Cerebellar nuclear complex (tissue), 1 donor: Measurements from ENCODE around the gene PIP5K1C.

Source experiments
- DNase-seq, 2 experiments: peaks; one replicate each; lab custom pipeline; 2025; lab: John Stamatoyannopoulos, UW

PIP5K1C gene

DNA sequence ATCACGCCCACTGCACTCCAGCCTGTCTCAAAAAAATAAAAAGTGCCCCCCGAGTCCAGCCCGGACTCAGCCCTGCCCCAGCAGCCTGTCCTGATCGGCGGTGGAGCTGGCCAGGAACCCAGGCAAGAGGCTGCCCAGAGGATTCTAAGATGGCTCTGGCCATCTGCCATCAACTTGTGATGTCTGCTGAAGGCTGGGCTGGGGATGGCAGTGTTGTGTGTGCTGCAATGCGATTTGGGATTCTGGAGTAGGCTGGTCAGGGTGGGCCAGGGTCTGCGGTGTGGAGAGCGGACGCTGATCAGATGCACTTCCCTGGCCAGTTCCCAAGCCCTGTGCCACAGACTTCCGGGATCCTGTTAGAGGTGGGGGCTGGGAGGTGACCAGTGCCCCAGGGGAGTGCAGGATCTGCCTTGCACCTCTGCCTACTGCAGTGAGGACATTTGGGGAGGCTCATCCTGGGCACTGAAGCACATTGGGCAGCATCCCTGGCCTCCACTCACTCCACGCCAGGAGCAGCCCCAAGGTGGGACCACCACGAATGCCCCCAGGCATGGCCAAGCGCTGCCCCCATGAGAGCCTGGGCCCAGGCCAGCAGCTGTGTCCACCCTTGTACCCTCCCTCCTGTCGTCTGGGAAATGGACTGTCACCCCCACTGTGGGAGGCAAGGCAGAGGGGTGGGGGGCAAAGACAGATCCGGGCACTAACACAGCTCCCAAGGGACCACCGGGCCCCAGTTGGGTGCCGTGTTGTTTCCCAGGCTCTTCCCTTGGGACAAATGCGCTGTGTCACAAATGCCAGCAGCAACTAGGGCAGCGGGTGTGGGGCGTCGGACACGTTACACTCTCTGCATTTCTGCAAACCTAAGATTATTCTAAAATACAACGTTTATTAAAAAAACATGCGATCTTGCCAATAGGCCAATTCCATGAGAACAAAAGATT lies 90.2 kb downstream of the PIP5K1C start:
- no peak for DNase-seq

DNA sequence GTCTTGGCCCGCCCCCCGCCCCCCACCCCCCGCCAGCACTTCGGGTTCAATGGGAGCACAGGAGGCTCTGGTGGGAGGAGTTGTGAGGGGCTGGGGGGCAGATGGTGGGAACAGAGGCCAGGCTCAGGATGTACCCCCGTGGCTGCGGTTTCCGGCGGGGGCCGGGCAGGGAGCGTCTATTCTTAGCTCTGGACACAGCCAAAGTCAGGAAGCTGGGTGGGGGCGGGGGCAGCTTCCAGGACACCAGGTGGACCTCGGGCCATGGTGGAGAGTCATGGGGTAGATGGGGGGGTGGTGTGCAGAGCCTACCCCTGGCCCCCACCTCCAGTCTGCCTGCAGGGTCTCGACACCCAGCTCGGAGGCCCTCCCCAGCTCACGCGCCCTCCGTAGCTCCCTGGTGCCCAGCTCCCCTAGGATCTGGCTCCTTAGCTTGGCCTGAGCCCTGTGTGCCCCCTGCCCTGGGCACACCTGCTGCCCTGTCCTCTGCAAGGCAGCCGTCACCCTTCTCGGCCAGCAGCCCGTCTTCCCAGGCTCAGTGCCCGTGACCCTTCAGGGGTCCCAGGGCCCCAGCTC lies 91.4 kb downstream of the PIP5K1C start:
- no peak for DNase-seq

- no peak for DNase-seq
These were observed 92.1 kb downstream of the PIP5K1C start for GRCh38 chr19:3608079-3608641.

DNA sequence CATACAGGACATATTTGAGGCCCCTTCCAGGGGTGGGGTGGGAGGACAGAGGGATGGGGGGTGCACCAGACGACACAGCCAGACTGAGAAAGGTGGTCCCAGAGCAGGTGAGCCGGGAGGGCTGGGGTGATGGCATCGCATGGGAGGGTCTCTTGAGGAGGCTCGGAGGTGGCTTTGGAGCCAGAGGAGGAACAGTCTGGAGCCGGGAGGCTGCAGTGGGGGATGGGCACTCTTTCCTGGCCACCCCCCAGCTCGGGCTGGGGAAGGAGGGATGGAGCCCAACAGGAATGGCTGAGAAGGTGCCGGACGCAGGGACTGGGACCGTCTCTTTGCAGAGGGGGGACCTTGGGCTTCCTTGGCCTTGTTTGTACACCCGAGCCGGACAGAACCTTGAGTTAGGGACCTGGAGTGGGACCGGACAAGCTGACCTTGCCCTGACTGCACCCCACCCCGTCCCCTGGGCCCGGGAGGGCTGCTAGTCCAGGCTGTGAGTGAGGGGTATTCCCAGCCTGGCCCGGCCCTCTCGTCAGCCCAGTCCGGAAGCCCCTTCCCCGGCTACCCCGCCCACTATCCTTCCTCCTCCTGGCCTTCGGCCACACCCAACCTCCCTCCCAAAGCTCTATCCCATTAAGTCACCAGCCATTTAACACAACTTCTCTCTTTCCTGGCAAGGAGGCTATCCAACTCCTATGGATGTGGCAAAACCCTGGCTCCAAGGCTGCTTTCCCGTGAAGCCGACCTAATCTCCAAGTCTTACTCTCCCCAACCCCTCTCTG lies 92.8 kb downstream of the PIP5K1C start:
- no peak for DNase-seq

- DNase-seq: no peak
These were observed 93.5 kb downstream of the PIP5K1C start, which contains the start of gene TBXA2R for GRCh38 chr19:3606690-3607289. TBXA2R (minus strand) TSS chr19:3606875; CDS start chr19:3600634, 6,241 bp downstream.

DNA sequence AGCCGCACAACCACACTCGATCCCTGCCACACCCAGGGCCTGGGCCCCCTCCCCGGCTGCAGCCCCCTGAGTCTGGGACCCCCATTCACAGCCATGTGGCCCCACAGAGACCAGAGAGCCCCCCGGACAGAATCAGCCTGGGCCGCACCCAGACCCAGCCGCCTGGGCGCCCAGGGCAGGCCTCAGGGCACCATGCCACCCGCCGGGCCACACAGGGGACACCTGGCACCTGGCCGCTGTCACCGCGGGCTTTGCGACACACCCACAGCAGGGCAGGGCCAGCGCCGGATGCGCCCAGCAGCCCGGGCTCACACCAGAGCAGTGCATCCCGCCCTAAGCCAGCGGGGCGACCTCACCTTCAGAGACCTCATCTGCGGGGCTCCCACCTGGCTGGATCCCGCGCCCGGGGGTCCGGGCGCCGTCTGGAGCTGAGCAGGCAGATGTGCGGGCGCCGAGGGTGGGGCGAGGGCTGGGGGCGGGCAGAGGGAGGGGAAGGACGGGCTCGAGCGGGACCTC lies 94.0 kb downstream of the PIP5K1C start:
- DNase-seq: no peak

DNA sequence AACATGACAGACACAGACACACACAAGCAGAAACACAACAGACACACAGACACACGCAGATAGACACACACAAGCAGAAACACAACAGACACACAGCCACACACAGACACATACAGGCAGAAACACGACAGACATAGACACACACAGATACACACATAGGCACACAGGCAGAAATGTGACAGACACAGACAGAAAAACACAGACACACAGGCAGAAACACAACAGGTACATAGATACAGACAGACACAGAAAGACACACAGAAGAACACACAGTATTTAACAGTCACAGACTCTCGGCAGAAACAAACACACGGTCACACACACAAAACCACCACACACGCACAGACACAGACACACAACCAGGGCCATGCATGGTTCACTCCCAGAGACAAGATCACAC lies 94.5 kb downstream of the PIP5K1C start:
- DNase-seq: no peak

- DNase-seq: no peak
These were observed 94.9 kb downstream of the PIP5K1C start for GRCh38 chr19:3605361-3605760.

DNA sequence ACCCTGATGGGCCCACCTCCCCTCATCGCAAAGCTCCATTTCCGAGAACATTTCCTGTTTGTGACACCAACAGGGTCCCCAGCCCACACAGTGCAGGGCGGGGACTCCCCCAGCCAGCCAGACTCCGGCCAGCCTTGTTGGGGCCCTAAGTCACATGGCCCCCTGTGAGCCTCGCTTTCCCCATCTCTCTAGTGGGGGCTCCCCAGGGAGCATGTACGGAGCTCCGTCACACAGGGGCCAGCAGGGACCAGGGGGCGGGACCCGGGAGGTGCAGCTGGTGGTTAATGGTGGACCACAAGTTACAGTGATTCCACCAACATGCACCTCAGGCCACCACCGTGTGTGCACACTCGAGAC lies 95.3 kb downstream of the PIP5K1C start:
- no peak for DNase-seq

DNA sequence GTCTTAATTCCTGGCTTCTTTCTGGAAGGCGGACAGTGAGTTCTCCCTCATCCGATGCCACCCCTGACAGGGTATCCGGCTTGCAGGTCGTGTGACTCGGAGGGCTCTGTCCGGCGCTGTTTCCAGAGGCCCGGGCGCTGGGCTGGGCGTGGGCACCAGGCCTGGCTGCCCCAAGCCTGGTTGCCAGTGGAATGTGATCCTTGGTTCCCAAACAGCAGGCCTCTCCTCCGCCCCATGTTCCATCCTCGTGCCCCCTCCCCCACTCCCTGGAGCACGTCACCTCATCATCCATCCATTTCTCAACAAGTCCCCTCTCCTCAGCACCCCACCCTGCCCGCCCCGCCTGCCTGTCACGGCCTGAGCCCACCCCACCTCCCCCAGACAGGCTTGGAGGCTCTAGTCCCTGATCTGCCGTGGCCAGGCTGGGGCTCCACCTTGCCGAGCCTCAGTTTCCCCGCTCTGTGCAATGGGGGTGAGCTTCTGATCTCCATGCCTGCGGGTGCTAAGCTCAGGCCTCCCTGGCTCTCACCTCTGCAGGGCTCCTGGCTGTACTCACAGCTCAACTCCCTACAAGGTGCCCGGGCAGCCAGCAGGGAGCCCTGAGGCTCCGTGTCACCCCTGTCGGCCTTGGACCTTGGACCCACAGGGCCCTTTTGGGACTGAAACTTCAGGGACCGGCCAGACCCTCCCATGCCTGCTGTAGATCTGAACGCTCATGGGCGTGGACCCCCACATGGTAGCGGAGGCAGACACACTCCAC lies 95.9 kb downstream of the PIP5K1C start:
- no peak for DNase-seq

- no peak for DNase-seq
These were observed 97.0 kb downstream of the PIP5K1C start for GRCh38 chr19:3603121-3603811.

- DNase-seq: no peak
These were observed 99.2 kb downstream of the PIP5K1C start for GRCh38 chr19:3601021-3601420.

GRCh38 chr19:3599776-3600187 lies 100.5 kb downstream of the PIP5K1C start:
- no peak for DNase-seq

DNA sequence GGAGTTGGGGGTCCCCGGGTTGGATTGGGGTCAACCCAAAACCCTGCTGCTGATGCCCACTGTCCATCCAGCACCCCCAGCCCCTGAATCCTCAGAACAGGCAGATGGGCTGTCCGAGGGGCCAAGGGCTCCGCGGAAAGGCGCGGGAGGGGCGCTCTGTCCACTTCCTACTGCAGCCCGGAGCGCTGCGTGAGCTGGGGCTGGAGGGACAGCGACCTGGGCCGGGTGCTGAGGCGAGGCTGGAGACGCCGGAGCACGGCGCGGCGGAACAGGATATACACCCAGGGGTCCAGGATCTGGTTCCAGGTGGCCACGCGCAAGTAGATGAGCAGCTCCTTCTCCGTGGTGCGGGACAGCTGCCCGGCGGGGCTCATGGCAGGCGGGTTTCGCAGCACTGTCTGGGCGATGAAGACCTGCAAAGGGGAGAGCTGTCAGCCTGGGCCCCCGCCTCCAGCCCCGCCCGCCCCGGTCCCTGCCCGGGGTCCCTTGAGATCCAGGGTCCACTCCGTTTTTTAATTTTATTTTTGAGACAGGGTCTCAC lies 104.7 kb downstream of the PIP5K1C start:
- no peak for DNase-seq

DNA sequence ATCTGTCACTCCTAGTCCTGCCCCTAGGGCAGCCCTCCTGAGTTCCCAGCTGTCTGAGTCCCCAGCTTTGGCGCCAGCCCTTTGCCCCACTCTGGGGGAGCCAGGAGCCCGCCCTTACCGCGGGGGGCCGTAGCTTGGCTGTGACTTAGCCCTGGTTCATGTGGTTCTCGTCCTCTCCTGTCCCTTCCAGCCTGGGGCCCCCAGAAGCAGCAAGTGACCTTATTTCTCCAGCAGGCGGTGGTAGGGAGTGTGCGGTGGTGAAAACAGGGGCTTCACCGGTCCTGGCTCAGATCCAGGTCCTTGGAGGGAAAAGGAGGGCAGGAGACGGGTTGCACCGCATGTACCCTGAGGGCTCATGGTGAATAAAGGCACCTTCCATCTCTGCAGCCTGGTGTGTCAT lies 107.1 kb downstream of the PIP5K1C start:
- no peak for DNase-seq

GRCh38 chr19:3591876-3592613 lies 108.2 kb downstream of the PIP5K1C start:
- no peak for DNase-seq

DNA sequence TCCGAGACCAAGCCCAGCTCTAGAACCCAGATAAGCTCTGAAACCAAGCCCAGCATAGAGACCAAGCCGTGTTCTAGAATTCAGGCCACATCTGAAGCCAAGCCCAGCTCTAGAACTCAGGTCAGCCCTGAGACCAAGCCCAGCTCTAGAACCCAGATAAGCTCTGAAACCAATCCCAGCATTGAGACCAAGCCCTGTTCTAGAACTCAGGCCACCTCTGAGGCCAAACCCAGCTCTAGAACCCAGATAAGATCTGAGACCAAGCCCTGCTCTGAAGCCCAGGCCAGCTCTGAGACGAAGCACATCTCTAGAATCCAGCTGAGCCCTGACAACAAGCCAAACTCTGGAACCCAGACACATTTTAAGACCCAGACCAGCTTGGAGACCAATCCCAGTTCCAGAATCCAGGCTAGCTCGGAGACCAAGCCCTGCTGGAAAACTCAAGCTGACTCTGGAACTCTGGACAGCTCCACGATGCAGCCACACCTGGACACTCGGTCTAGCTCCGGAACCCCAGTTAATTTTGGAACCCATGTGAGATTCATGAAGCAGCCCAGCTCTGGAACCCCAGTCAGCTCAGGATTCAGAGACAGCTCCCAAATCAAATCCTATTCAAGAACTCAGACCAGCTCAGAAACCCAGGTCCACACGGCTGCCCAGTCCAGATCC lies 109.1 kb downstream of the PIP5K1C start:
- DNase-seq: no peak

GRCh38 chr19:3589949-3590348 lies 110.3 kb downstream of the PIP5K1C start:
- no peak for DNase-seq

DNA sequence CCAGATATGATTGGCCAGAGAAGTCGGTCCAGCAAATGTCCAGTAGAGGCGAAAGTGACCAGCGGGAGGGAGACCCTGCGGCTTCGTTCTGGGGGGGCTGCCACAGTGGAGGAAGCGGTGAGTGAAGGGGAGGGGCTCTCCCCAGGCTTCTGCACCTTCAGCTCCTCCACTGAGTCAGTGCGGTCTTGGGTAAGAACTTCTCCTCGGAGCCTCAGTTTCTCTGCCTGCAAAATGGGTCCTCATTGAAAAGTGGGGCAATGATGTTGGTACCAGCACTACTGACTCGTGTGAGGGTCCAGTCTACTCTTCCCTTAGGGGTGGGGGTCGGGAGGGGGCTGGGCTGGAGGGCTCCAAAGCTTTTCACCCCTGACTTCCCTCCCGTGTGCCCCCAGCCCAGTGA lies 110.8 kb downstream of the PIP5K1C start:
- DNase-seq: no peak
